ENCODE measurements around the gene ARHGAP22. TPM values are rescaled to one million over a fixed set of nuclear protein-coding genes. Genes with fewer than 3 reads are reported as not detected.

The ARHGAP22 gene
- total and polyA plus RNA-seq, 2 experiments from 2014 or later, result 41.9 to 44.4 TPM

DNA sequence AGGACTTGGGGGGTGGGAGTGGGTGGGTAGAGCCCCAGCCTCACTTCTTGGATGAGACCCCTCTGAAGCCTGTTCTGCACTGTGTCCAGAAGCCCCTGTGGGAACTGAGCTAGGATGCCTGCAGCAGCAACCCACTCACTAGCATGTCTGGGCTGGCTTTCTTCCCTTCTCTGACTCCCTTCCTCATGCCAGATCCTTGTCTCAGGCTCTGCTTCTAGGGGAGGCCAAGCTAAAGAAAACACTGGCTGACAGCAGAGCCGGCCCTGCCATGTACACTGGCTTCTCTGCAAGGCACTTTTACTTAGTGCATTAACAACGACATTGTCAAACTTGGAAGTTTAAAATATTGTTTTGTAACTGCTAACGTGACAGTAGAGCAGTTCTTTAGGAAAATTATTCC lies 50.2 kb downstream of the ARHGAP22 start:
- peaks cover 28% of the 10 kb centered on the region for H3K36me3 ChIP-seq (ENCODE audit: low read depth)
- no peak overlapping the region for H2AFZ ChIP-seq
- no peak overlapping the region for H3K9ac ChIP-seq
- H3K4me2 ChIP-seq (ENCODE audit: unreplicated experiment), result no peak overlapping the region
- H3K9me2 ChIP-seq (ENCODE audit: insufficient read depth), result no peaks in the 10 kb centered on the region
- 0 out of 2 replicates have a peak, but pooled peaks cover 8% of the 10 kb centered on the region for H3F3A ChIP-seq (ENCODE audit: insufficient read depth)
- WGBS, 2 experiments (ENCODE audit: low coverage in 1 of 2, low lambda C conversion rate in 2 of 2, missing lambda C conversion rate in 2 of 2), result 31% methylated on average over 3 of the region's 3 CpGs
- no peak overlapping the region for H3K27ac ChIP-seq
- no peaks in the 10 kb centered on the region for H3K9me3 ChIP-seq (ENCODE audit: low read depth)
- no peaks in the 10 kb centered on the region for H3K27me3 ChIP-seq (replicated peaks; ENCODE audit: insufficient read depth)
- in situ Hi-C loops (cut with MboI), result loop anchor here (5.0 kb wide), 1 partner anchor 98 kb away; no protein-coding TSS in a partner anchor
- no peaks in the 10 kb centered on the region for H4K20me1 ChIP-seq (ENCODE audit: insufficient read depth)
- no peak overlapping the region for H3K4me3 ChIP-seq
- TF ChIP-seq EZH2phosphoT487 (IDR thresholded peaks at IDR 0.05; ENCODE audit: insufficient read depth, low read depth), result no peak
- no peak for TF ChIP-seq EZH2 (IDR thresholded peaks at IDR 0.05; ENCODE audit: insufficient read depth, poor library complexity, severe bottlenecking)
- peaks cover 77% of the 10 kb centered on the region for H3K79me2 ChIP-seq (ENCODE audit: insufficient read depth)
- peak; percentile 26 for DNase-seq
- no peaks in the 10 kb centered on the region for H3K4me1 ChIP-seq (ENCODE audit: insufficient read depth)

DNA sequence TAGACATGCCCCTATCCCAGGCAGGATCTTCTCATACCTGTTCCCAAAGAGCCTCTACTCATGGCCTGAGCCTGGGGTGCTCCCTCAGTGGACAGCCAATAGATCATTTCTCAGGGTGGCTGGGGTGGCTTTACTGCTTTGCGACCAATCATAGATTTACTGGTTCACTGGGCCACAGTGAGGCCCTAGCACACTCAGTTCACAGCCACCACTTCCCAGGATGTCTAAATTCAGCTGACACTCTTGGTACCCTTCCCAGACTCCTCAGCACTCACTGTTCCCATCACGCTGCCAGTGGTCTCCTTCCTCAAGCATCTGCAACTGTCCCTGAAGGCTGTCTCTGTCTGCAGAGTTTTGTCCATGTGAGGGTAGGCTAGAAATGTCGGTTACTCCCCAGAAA lies 50.6 kb downstream of the ARHGAP22 start:
- no peaks in the 10 kb centered on the region for H3K27me3 ChIP-seq (replicated peaks; ENCODE audit: insufficient read depth)
- H3K36me3 ChIP-seq (ENCODE audit: low read depth), result peaks cover 28% of the 10 kb centered on the region
- H3K9ac ChIP-seq, result no peak overlapping the region
- H3K79me2 ChIP-seq (ENCODE audit: insufficient read depth), result peaks cover 74% of the 10 kb centered on the region
- no peak overlapping the region for H2AFZ ChIP-seq
- no peaks in the 10 kb centered on the region for H3K4me1 ChIP-seq (ENCODE audit: insufficient read depth)
- TF ChIP-seq EZH2phosphoT487 (IDR thresholded peaks at IDR 0.05; ENCODE audit: insufficient read depth, low read depth), result no peak
- no peak for TF ChIP-seq EZH2 (IDR thresholded peaks at IDR 0.05; ENCODE audit: insufficient read depth, poor library complexity, severe bottlenecking)
- WGBS, 2 experiments (ENCODE audit: low coverage in 1 of 2, low lambda C conversion rate in 2 of 2, missing lambda C conversion rate in 2 of 2), result 37 to 62% methylated on average over 3 of the region's 3 CpGs
- no peak overlapping the region for H3K27ac ChIP-seq
- no peak overlapping the region for H3K4me2 ChIP-seq (ENCODE audit: unreplicated experiment)
- H3K4me3 ChIP-seq, result no peak overlapping the region
- H4K20me1 ChIP-seq (ENCODE audit: insufficient read depth), result no peaks in the 10 kb centered on the region
- H3K9me2 ChIP-seq (ENCODE audit: insufficient read depth), result no peaks in the 10 kb centered on the region
- in situ Hi-C loops (cut with MboI), result loop anchor here (5.0 kb wide), 1 partner anchor 98 kb away; no protein-coding TSS in a partner anchor
- 0 out of 2 replicates have a peak, but pooled peaks cover 8% of the 10 kb centered on the region for H3F3A ChIP-seq (ENCODE audit: insufficient read depth)
- no peak for DNase-seq
- no peaks in the 10 kb centered on the region for H3K9me3 ChIP-seq (ENCODE audit: low read depth)

DNA sequence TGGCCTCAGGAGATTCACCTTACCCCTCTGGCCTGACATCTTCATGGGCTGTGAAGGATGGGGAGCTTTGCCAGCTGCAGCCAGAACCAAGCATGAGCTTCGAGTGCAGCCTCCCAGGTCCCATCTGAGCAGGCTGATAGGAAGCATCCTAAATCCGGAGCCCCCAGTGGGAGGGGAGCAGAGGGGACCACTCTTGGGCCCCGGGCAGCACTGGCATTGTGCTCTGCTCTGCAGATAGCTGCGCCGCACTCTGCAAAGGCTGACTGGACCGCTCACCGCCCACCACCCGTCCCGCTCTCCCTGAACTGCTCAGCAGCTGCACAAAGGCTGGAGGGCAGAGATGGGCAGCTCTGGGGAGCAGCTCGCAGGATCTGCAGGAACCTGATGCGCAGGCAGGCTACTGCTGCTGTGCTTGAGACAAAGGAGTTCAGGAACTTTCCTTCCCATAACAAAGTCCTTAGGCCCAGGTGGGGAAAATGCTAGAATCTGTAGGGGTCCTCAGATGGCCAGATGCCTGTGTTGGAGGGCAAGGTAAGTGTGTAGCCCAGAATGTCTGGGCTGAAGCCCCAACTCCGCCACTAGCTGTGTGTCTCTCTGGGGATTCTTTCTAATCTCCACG lies 51.8 kb downstream of the ARHGAP22 start:
- 0 out of 2 replicates have a peak, but pooled peaks cover 8% of the 10 kb centered on the region for H3F3A ChIP-seq (ENCODE audit: insufficient read depth)
- H4K20me1 ChIP-seq (ENCODE audit: insufficient read depth), result no peaks in the 10 kb centered on the region
- no peaks in the 10 kb centered on the region for H3K4me1 ChIP-seq (ENCODE audit: insufficient read depth)
- H3K4me3 ChIP-seq, result no peak overlapping the region
- H3K9me2 ChIP-seq (ENCODE audit: insufficient read depth), result no peaks in the 10 kb centered on the region
- in situ Hi-C loops (cut with MboI), result loop anchor here (5.0 kb wide), 1 partner anchor 99 kb away; no protein-coding TSS in a partner anchor
- 92 to 93% methylated on average over 13 of the region's 13 CpGs for WGBS, 2 experiments (ENCODE audit: low coverage in 1 of 2, low lambda C conversion rate in 2 of 2, missing lambda C conversion rate in 2 of 2)
- no peak overlapping the region for H3K9ac ChIP-seq
- peaks cover 62% of the 10 kb centered on the region for H3K79me2 ChIP-seq (ENCODE audit: insufficient read depth)
- no peak overlapping the region for H3K27ac ChIP-seq
- H3K4me2 ChIP-seq (ENCODE audit: unreplicated experiment), result no peak overlapping the region
- TF ChIP-seq EZH2 (IDR thresholded peaks at IDR 0.05; ENCODE audit: insufficient read depth, poor library complexity, severe bottlenecking) (no peak), EZH2phosphoT487 (IDR thresholded peaks at IDR 0.05; ENCODE audit: insufficient read depth, low read depth) (no peak)
- no peak for DNase-seq
- H3K27me3 ChIP-seq (replicated peaks; ENCODE audit: insufficient read depth), result no peaks in the 10 kb centered on the region
- H3K9me3 ChIP-seq (ENCODE audit: low read depth), result no peaks in the 10 kb centered on the region
- no peak overlapping the region for H2AFZ ChIP-seq
- H3K36me3 ChIP-seq (ENCODE audit: low read depth), result peaks cover 28% of the 10 kb centered on the region

DNA sequence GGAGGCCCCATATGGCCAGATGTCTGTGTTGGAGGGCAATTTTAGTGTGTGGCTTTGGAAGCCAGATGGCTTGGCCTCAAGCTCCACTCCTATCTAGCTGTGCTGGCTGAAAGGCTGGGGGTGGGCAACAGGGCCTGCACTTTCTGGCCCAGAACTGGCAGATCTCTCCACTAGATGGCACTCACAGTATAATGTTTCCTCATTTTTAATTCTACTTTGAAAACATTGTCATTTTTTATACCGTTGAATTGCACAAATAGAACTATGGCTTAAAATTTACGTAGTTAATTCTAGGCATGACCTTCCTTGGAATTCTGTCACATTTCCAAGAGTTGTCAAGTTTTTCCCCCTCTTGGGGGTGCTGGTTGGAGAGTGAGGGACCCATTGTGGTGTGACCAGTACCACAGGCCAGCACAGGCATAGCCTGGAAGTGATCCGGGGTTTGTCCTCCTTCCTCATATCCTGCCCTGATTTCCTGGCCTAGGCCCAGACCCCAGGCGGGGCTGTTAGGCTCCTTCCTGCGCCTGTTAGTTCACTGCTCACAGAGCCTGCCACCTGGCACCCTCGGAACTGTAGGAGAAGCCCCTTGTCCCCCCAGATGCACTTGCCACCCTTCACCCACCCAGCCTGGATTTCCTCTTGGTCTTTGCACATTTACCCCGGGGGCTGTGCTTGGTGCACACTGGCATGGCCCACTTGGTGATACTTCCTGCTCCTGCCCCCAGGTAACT lies 52.8 kb downstream of the ARHGAP22 start:
- Histone ChIP-seq H3K36me3 (ENCODE audit: low read depth) (peaks cover 25% of the 10 kb centered on the region), H3K79me2 (ENCODE audit: insufficient read depth) (peaks cover 52% of the 10 kb centered on the region), H3K4me3 (no peak overlapping the region), H3F3A (ENCODE audit: insufficient read depth) (0 out of 2 replicates have a peak, but pooled peaks cover 8% of the 10 kb centered on the region), H3K27me3 (replicated peaks; ENCODE audit: insufficient read depth) (no peaks in the 10 kb centered on the region), H3K4me1 (ENCODE audit: insufficient read depth) (no peaks in the 10 kb centered on the region), H3K4me2 (ENCODE audit: unreplicated experiment) (no peak overlapping the region), H3K9me3 (ENCODE audit: low read depth) (no peaks in the 10 kb centered on the region), H4K20me1 (ENCODE audit: insufficient read depth) (no peaks in the 10 kb centered on the region), H3K9me2 (ENCODE audit: insufficient read depth) (no peaks in the 10 kb centered on the region), H3K27ac (no peak overlapping the region), H2AFZ (no peak overlapping the region), H3K9ac (no peak overlapping the region)
- 47 to 48% methylated on average over 7 of the region's 7 CpGs for WGBS, 2 experiments (ENCODE audit: low coverage in 1 of 2, low lambda C conversion rate in 2 of 2, missing lambda C conversion rate in 2 of 2)
- DNase-seq, result peak; percentile 69
- TF ChIP-seq EZH2 (IDR thresholded peaks at IDR 0.05; ENCODE audit: insufficient read depth, poor library complexity, severe bottlenecking), result no peak
- TF ChIP-seq EZH2phosphoT487 (IDR thresholded peaks at IDR 0.05; ENCODE audit: insufficient read depth, low read depth), result no peak
- in situ Hi-C loops (cut with MboI), result loop anchor here (5.0 kb wide), 1 partner anchor 100 kb away; no protein-coding TSS in a partner anchor
